Sigmoid colon (tissue), 4 donors: ENCODE measurements around the gene OR6S1.

Experiments
- EP300 ChIP-seq, 4 donors: sonication (generic); formaldehyde crosslinking; IDR thresholded peaks; one replicate each; pipeline ENCODE4 v1.6.1; 2017; ENCODE audit warnings: antibody characterized with exemption in 4 of 4
- POLR2A ChIP-seq, 2 donors: fragments of 450-650 bp; IDR thresholded peaks; one replicate each; pipeline ENCODE4 v1.6.1; 2016; ENCODE audit warnings: antibody characterized with exemption in 2 of 2, mild to moderate bottlenecking in 2 of 2, moderate library complexity in 2 of 2

DNA sequence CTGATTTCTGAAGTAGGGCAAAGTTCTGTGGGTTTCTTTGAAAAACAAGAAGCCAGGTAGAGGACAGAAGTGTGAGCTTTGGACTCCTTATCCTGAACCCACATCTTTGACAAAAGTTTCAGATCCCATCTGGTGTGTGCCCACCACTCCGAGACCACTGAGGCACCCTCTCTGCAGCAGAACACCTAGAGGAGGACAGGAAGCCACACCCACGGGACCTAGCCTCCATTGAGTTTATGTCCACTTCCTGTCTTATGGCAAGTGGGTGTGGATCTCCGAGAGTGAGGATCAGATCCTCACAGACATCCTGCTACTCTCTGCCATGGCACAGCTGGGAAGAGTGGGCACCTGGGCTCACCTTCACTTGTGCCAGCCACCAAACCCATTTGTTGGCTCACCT is 16.8 kb upstream of the OR6S1 start:
- TF ChIP-seq EP300 (IDR thresholded peaks at IDR 0.05) = no peak
- no peak for TF ChIP-seq POLR2A (IDR thresholded peaks at IDR 0.05)
